Subcutaneous adipose tissue (tissue), 4 donors: ENCODE results near the gene ATP6V1C2. TPM values are rescaled to one million over a fixed set of nuclear protein-coding genes. Genes with fewer than 3 reads are reported as not detected.

Experiments used
- CTCF ChIP-seq: fragments of 450-650 bp; IDR thresholded peaks from one replicate; pipeline ENCODE4 v1.5.1; 2016; ENCODE audit warnings: low read depth, mild to moderate bottlenecking, control low read depth, antibody characterized with exemption, moderate library complexity
- total RNA-seq, 4 donors: library from RNA; depleted of rRNA; stranded (reverse); fragments of >200 nt; gene quantifications; one replicate each; pipeline ENCODE4 v1.1.0, GENCODE V29; 2016

ATP6V1C2 gene
- total RNA-seq, 4 donors from 2014 or later, result 0.22 to 3.6 (median 2.6) TPM

DNA sequence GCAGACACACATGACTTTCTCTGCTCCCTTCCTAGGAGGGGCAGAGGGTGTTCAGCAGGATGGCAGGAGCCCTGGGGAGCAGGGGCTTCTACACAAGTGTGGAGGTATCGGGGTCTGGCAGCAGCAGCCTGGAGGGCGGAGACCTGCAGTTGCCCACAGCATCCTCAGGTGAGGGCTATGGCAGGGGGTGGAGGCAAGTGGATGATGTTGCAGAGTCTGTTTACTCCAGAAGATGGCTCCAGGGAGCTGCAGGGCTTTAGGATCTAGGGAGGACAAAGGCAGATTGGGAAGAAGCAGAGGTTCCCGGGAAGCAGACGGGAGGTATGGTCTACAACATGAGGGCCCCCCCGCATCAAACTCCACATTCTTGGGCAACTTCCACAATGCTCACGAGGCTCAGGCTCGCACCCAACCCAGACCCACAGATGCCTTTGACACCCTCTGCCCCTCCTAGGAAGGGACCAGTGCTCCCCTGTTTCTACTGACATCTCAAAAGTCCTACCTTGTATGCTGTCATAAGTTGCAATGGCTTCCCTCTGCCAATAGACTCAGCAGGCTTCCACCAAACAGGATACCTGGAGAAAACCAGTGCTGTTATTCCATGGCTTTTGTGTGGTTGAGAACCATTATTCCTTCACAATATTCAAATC is 12.0 kb upstream of the ATP6V1C2 start:
- no peak for TF ChIP-seq CTCF

- TF ChIP-seq CTCF, result no peak
Measured at GRCh38 chr2:10712185-10712809, 9.1 kb upstream of the ATP6V1C2 start.

- no peak for TF ChIP-seq CTCF
Measured at GRCh38 chr2:10716581-10716980, 4.8 kb upstream of the ATP6V1C2 start.

GRCh38 chr2:10717628-10718027 is 3.8 kb upstream of the ATP6V1C2 start:
- TF ChIP-seq CTCF, result no peak

DNA sequence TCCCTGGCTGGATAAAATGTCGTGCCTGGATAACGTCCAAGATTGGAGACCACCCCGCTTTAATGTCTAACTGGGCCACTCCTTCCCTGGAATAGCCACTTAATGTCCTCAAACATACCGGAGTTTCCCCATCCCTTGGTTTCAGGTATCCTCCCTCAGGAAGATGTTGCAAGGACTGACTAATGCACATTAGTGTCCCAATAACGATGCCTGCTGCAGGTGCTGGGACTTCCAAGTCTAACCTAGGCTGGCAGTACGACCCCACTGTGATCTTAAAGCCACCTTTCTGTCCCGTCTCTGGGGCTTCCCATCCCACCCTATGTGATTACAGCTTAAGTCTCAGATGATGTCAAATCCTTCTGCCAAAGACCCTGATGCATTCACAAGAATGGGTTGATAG is 1.1 kb upstream of the ATP6V1C2 start:
- TF ChIP-seq CTCF, result no peak

DNA sequence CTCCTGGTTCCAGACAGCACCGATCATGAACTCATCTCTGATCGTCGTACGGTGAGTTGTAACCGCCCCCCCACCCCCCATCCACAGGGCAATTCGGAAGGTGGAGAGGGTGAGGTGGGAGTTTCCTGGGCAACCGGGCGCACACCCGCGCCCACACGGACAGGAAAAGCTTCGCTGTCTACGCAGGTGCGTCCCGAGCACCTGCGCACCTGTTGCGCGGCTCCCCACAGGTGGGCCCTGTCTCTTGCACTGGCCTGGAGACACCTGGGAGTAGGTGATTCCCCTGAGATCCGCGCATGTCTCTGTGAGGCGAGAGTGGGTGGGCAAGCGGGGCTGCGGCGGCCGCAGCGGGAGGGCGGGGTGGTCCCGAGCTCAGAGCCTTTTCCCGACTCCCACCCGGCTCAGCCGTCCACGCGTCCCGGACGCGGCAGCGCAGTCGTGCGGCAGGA is 459 bp upstream of the ATP6V1C2 start:
- no peak for TF ChIP-seq CTCF

- no peak for TF ChIP-seq CTCF
Measured at GRCh38 chr2:10722252-10722825, 909 bp downstream of the ATP6V1C2 start.
